Heart left ventricle (tissue), 13 donors: ENCODE measurements around the gene KY.

ENCODE experiments used
- POLR2A ChIP-seq, 2 donors: fragments of 450-650 bp; IDR thresholded peaks; one replicate each; pipeline ENCODE4 v1.6.1; 2017; ENCODE audit warnings: antibody characterized with exemption in 2 of 2, mild to moderate bottlenecking in 2 of 2, moderate library complexity in 2 of 2
- TF ChIP-seq, protein P1 (sequence below), 12 donors: fragments of 200-600 bp; sonication (generic) in 4 of 12; IDR thresholded peaks; one replicate each; pipeline versions ENCODE4 v1.5.0 to v1.8.0; 2018 to 2022; ENCODE audit warnings: antibody characterized with exemption in 12 of 12, mild to moderate bottlenecking in 5 of 12
- donor health status: ischemic (EF 13 %, LVEDD 7.1; RV severe dilation, severe dysfunction).
- donor health status: DM: no; HTN: yes; CAD: no.
- donor health status: DM: no; HTN: no; CAD: no.
- donor health status: ischemic (EF 25% LVEDD 6.9; RV normal size, moderate dysfunction).
- donor health status: ischemic (EF 25% LVEDD 5.7; RV mildly dilated, moderate dysfunction).
- donor health status: ischemic (EF 35%, LVEDD 5.7; RV mildly dilated, moderate dysfunction).
- donor health status: nonischemic (EF 11% LVEDD 7.7; RV severe dilation, severe dysfunction).
- donor health status: DM: yes; HTN: yes; CAD: no.
- donor health status: PGD.
- donor health status: ischemic (EF 29% LVEDD 5.4; RV normal size, mild dysfunction).
- donor health status: nonischemic (EF 23%, LVEDD 6.1; RV moderate dilation, normal function).

DNA sequence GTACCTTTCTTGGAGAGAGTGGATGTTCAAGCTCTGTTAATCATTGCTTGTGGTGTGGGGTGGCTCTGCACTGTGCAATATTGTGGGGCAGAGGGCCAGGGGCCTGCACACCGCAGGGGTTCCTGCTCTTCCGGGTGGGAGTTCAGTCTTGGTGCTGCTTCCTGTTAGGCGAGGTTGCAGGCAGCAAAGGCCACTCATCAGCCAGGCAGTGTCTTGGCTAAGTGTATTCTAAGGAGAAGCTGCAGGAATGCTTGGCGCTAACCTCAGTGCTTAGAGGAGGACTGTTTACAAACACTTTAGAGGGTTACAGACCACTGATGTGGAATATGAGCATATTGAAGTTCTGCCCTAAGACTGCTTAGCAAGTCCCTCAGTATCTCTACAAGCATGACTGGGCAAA lies 83.2 kb downstream of the KY start:
- TF ChIP-seq, protein P1, sequence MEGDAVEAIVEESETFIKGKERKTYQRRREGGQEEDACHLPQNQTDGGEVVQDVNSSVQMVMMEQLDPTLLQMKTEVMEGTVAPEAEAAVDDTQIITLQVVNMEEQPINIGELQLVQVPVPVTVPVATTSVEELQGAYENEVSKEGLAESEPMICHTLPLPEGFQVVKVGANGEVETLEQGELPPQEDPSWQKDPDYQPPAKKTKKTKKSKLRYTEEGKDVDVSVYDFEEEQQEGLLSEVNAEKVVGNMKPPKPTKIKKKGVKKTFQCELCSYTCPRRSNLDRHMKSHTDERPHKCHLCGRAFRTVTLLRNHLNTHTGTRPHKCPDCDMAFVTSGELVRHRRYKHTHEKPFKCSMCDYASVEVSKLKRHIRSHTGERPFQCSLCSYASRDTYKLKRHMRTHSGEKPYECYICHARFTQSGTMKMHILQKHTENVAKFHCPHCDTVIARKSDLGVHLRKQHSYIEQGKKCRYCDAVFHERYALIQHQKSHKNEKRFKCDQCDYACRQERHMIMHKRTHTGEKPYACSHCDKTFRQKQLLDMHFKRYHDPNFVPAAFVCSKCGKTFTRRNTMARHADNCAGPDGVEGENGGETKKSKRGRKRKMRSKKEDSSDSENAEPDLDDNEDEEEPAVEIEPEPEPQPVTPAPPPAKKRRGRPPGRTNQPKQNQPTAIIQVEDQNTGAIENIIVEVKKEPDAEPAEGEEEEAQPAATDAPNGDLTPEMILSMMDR (IDR thresholded peaks at IDR 0.05), result no peak
- TF ChIP-seq POLR2A (IDR thresholded peaks at IDR 0.05), result no peak
